ENCODE measurements around the gene ITIH2. TPM values are rescaled to one million over a fixed set of nuclear protein-coding genes. Genes with fewer than 3 reads are reported as not detected.

The ITIH2 gene
- total RNA-seq, result not detected in 2 replicates

DNA sequence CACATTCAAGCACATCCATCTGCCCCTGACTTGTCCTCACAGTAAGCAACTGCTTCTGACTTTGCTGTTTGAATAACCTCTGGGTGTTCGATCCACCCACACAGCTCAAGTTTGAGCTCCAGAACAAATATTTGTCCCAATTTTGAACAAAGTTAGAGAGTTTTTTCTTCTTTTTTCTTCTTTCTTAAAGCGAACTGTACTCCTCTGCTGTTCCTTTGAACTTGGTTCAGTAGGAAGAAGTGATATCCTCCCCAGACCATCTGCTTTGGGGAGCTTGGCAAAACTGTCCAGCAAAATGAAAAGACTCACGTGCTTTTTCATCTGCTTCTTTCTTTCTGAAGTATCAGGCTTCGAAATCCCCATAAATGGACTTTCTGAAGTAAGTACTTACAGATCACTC, at the start of gene ITIH2:
ITIH2 (plus strand) TSS at position 177 of the 400 bp plus-strand sequence; CDS start at position 296, 119 bp downstream.

GRCh38 chr10:7666253-7667023, 36.7 kb upstream of the ITIH2 start, which contains the start of gene ITIH5:
Gene ITIH5, minus strand, starts transcription at chr10:7666966. Its CDS starts 74 bp downstream, at chr10:7666892.

GRCh38 chr10:7787857-7788638, 84.9 kb downstream of the ITIH2 start, which contains the start of the genes ATP5F1C and KIN:
Gene ATP5F1C, plus strand, starts transcription at chr10:7788177. Its CDS starts 31 bp downstream, at chr10:7788208.
Gene KIN, minus strand, starts transcription at chr10:7787993. Its CDS starts 60 bp downstream, at chr10:7787933.

Other genes with a start within 250 kb of the ITIH2 start
- 0.98 and 3.8 TPM in 2 replicates for gene ITIH5, start 36.4 kb upstream of the ITIH2 start, total RNA-seq
- 1.9 and 2.9 TPM in 2 replicates for gene KIN, start 84.7 kb downstream of the ITIH2 start, total RNA-seq
- 248 and 255 TPM in 2 replicates for gene ATP5F1C, start 84.9 kb downstream of the ITIH2 start, total RNA-seq
- gene TAF3, start 115.2 kb downstream of the ITIH2 start, total RNA-seq, result 1.6 and 2.6 TPM in 2 replicates